GM23338 (cell line): ENCODE results near the gene ERAP2. TPM values are rescaled to one million over a fixed set of nuclear protein-coding genes. Genes with fewer than 3 reads are reported as not detected.

ENCODE experiments used
- ATAC-seq: fragments of 200-7000 bp; cut with Tn5 transposase; 3 replicates; pipeline ENCODE4 v1.9.1; 2020
- DNase-seq: peaks from one replicate; pipeline ENCODE4 v3.0.0-alpha.2; 2015; ENCODE audit warnings: low spot score
- H2AFZ ChIP-seq: fragments of 200-600 bp; sonication (generic); 2 replicates; pipeline ENCODE4 v1.8.0; 2016; ENCODE audit warnings: antibody characterized with exemption, mild to moderate bottlenecking, moderate library complexity
- H3F3A ChIP-seq: fragments of 200-600 bp; sonication (generic); replicated peaks from 2 replicates; pipeline ENCODE4 v1.8.0; 2017; ENCODE audit warnings: antibody characterized with exemption, mixed run types, low read depth
- H3K27ac ChIP-seq: fragments of 200-600 bp; sonication (generic); 2 replicates; pipeline ENCODE4 v1.6.1; 2016; ENCODE audit warnings: low read depth
- H3K27me3 ChIP-seq: fragments of 200-600 bp; sonication (generic); 2 replicates; pipeline ENCODE4 v1.8.0; 2016; ENCODE audit warnings: mild to moderate bottlenecking, mixed run types, moderate library complexity; ENCODE audit not compliant: insufficient read depth
- H3K36me3 ChIP-seq: fragments of 200-600 bp; sonication (generic); 2 replicates; pipeline ENCODE4 v1.8.0; 2016; ENCODE audit warnings: mild to moderate bottlenecking; ENCODE audit not compliant: insufficient read depth
- H3K4me1 ChIP-seq: fragments of 200-600 bp; sonication (generic); 2 replicates; pipeline ENCODE4 v1.8.0; 2016; ENCODE audit warnings: mild to moderate bottlenecking, moderate library complexity; ENCODE audit not compliant: insufficient read depth
- H3K4me2 ChIP-seq: fragments of 200-600 bp; sonication (generic); 2 replicates; pipeline ENCODE4 v1.7.1; 2017; ENCODE audit warnings: mixed run types
- H3K4me3 ChIP-seq: fragments of 200-600 bp; sonication (generic); 2 replicates; pipeline ENCODE4 v1.6.1; 2016; ENCODE audit warnings: mixed run types
- H3K79me2 ChIP-seq: fragments of 200-600 bp; sonication (generic); replicated peaks from 2 replicates; pipeline ENCODE4 v1.8.0; 2017; ENCODE audit warnings: mild to moderate bottlenecking; ENCODE audit not compliant: insufficient read depth
- H3K9me2 ChIP-seq: fragments of 200-600 bp; sonication (generic); 2 replicates; pipeline ENCODE4 v1.8.0; 2017; ENCODE audit not compliant: insufficient read depth
- H4K20me1 ChIP-seq: fragments of 200-600 bp; sonication (generic); replicated peaks from 2 replicates; pipeline ENCODE4 v1.8.0; 2017; ENCODE audit warnings: mild to moderate bottlenecking; ENCODE audit not compliant: insufficient read depth
- H3K27ac Mint-ChIP-seq: 2 replicates; pipeline ENCODE4 v1.8.0; 2020; ENCODE audit warnings: inconsistent platforms, mild to moderate bottlenecking, moderate library complexity, mixed read lengths
- H3K27me3 Mint-ChIP-seq: 3 replicates; pipeline ENCODE4 v1.8.0; 2022; ENCODE audit warnings: low read depth, mild to moderate bottlenecking, moderate library complexity, mixed read lengths, inconsistent platforms; ENCODE audit not compliant: insufficient read depth, poor library complexity
- H3K36me3 Mint-ChIP-seq: 3 replicates; pipeline ENCODE4 v1.8.0; 2021; ENCODE audit warnings: low read depth, mild to moderate bottlenecking, inconsistent platforms, moderate library complexity, mixed read lengths
- H3K4me1 Mint-ChIP-seq: 3 replicates; pipeline ENCODE4 v1.8.0; 2020; ENCODE audit warnings: mild to moderate bottlenecking, inconsistent platforms, mixed read lengths
- H3K4me3 Mint-ChIP-seq: 3 replicates; pipeline ENCODE4 v1.8.0; 2021; ENCODE audit warnings: moderate library complexity, mild to moderate bottlenecking, inconsistent platforms, mixed read lengths
- H3K9me3 Mint-ChIP-seq: 3 replicates; pipeline ENCODE4 v1.8.0; 2020; ENCODE audit warnings: moderate library complexity, mild to moderate bottlenecking, inconsistent platforms, mixed read lengths
- CREB1 ChIP-seq: fragments of 250-450 bp; sonication (Bioruptor Pico); IDR thresholded peaks from 2 replicates; pipeline ENCODE4 v1.5.0; 2020; ENCODE audit warnings: low read depth, mild to moderate bottlenecking, moderate library complexity
- EZH2 ChIP-seq: fragments of 200-600 bp; sonication (generic); IDR thresholded peaks from one replicate; pipeline ENCODE4 v1.8.0; 2017; ENCODE audit warnings: antibody characterized with exemption, mild to moderate bottlenecking, low read depth; ENCODE audit not compliant: unreplicated experiment
- EZH2phosphoT487 ChIP-seq: fragments of 200-600 bp; sonication (generic); IDR thresholded peaks from one replicate; pipeline ENCODE4 v1.8.1; 2018; ENCODE audit warnings: antibody characterized with exemption; ENCODE audit not compliant: unreplicated experiment
- JUNB ChIP-seq: IDR thresholded peaks from one replicate; pipeline ENCODE4 v1.6.1; 2016; ENCODE audit warnings: antibody characterized with exemption; ENCODE audit not compliant: unreplicated experiment
- NANOG ChIP-seq: IDR thresholded peaks from 2 replicates; pipeline ENCODE4 v1.6.1; 2016; ENCODE audit warnings: antibody characterized with exemption, borderline replicate concordance
- POLR2AphosphoS5 ChIP-seq: IDR thresholded peaks from 2 replicates; pipeline ENCODE4 v1.6.1; 2016; ENCODE audit warnings: antibody characterized with exemption, low read depth
- STAT1 ChIP-seq: IDR thresholded peaks from one replicate; pipeline ENCODE4 v1.6.1; 2016; ENCODE audit warnings: antibody characterized with exemption; ENCODE audit not compliant: unreplicated experiment
- ZNF114 ChIP-seq: fragments of 250-450 bp; sonication (Bioruptor Pico); IDR thresholded peaks from 2 replicates; pipeline ENCODE4 v1.5.0; 2020; ENCODE audit warnings: mild to moderate bottlenecking, moderate library complexity
- ZNF331 ChIP-seq: fragments of 250-450 bp; sonication (Bioruptor Pico); IDR thresholded peaks from 2 replicates; pipeline ENCODE4 v1.5.0; 2020; ENCODE audit warnings: low read depth, mild to moderate bottlenecking, moderate library complexity
- polyA plus RNA-seq: library from polyadenylated mRNA; unstranded; fragments of >200 nt; fragmentation: Nextera tagmentation; extraction: Ambion mirVana; gene quantifications from 2 replicates; pipeline ENCODE4 v1.2.1, GENCODE V29; 2016
- total RNA-seq: library from RNA; depleted of rRNA; stranded (reverse); fragments of >200 nt; shearing (Covaris generic); gene quantifications from 2 replicates; pipeline ENCODE4 v1.2.3, GENCODE V29; 2014
- TF ChIP-seq, protein P1 (sequence below): fragments of 250-450 bp; sonication (Bioruptor Pico); IDR thresholded peaks from 2 replicates; pipeline ENCODE4 v1.5.0; 2020; ENCODE audit warnings: mild to moderate bottlenecking, moderate library complexity
- TF ChIP-seq, protein P2 (sequence below): IDR thresholded peaks from one replicate; pipeline ENCODE4 v1.6.1; 2018; ENCODE audit warnings: antibody characterized with exemption; ENCODE audit not compliant: unreplicated experiment
- TF ChIP-seq, protein P3 (sequence below): IDR thresholded peaks from 2 replicates; pipeline ENCODE4 v1.6.1; 2016; ENCODE audit warnings: antibody characterized with exemption
- TF ChIP-seq, protein P4 (sequence below), 2 experiments: fragments of 200-600 bp in 1 of 2; sonication (generic) in 1 of 2; conservative IDR thresholded peaks; 2 replicates each; pipeline versions ENCODE4 v1.5.1 to v1.6.1; 2016 to 2017; ENCODE audit warnings: antibody characterized with exemption in 2 of 2, low read depth in 2 of 2, mild to moderate bottlenecking in 2 of 2, moderate library complexity in 1 of 2

The ERAP2 gene
- total and polyA plus RNA-seq, 2 experiments from 2014 or later, result 0.73 TPM; not detected in 1

DNA sequence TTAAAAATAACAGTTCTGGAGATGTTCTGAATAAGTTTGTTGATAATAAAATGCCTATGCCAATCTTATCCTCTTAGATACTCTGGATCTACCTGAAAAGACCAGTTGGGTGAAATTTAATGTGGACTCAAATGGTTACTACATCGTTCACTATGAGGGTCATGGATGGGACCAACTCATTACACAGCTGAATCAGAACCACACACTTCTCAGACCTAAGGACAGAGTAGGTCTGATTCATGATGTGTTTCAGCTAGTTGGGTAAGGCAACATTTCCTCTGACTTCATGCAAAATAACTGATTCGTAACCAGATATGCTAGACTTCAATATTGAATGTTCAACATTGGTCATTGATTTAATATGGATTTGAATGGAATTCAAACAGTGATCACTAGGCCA is 27.0 kb downstream of the ERAP2 start:
- Histone ChIP-seq H4K20me1 (no peaks in the 10 kb centered on the region), H3K4me1 (no peaks in the 10 kb centered on the region), H3K4me3 (no peak overlapping the region), H3K4me2 (no peak overlapping the region), H3F3A (no peaks in the 10 kb centered on the region), H2AFZ (no peak overlapping the region), H3K79me2 (no peaks in the 10 kb centered on the region), H3K27ac (no peak overlapping the region), H3K36me3 (no peaks in the 10 kb centered on the region), H3K27me3 (no peaks in the 10 kb centered on the region), H3K9me2 (no peaks in the 10 kb centered on the region)
- DNase-seq (no peak), ATAC-seq (no peak)
- Mint-ChIP-seq H3K4me3 (no peak overlapping the region), H3K9me3 (no peaks in the 10 kb centered on the region), H3K27ac (no peak overlapping the region), H3K27me3 (no peaks in the 10 kb centered on the region), H3K36me3 (no peaks in the 10 kb centered on the region), H3K4me1 (no peaks in the 10 kb centered on the region)
- TF ChIP-seq, protein P1, sequence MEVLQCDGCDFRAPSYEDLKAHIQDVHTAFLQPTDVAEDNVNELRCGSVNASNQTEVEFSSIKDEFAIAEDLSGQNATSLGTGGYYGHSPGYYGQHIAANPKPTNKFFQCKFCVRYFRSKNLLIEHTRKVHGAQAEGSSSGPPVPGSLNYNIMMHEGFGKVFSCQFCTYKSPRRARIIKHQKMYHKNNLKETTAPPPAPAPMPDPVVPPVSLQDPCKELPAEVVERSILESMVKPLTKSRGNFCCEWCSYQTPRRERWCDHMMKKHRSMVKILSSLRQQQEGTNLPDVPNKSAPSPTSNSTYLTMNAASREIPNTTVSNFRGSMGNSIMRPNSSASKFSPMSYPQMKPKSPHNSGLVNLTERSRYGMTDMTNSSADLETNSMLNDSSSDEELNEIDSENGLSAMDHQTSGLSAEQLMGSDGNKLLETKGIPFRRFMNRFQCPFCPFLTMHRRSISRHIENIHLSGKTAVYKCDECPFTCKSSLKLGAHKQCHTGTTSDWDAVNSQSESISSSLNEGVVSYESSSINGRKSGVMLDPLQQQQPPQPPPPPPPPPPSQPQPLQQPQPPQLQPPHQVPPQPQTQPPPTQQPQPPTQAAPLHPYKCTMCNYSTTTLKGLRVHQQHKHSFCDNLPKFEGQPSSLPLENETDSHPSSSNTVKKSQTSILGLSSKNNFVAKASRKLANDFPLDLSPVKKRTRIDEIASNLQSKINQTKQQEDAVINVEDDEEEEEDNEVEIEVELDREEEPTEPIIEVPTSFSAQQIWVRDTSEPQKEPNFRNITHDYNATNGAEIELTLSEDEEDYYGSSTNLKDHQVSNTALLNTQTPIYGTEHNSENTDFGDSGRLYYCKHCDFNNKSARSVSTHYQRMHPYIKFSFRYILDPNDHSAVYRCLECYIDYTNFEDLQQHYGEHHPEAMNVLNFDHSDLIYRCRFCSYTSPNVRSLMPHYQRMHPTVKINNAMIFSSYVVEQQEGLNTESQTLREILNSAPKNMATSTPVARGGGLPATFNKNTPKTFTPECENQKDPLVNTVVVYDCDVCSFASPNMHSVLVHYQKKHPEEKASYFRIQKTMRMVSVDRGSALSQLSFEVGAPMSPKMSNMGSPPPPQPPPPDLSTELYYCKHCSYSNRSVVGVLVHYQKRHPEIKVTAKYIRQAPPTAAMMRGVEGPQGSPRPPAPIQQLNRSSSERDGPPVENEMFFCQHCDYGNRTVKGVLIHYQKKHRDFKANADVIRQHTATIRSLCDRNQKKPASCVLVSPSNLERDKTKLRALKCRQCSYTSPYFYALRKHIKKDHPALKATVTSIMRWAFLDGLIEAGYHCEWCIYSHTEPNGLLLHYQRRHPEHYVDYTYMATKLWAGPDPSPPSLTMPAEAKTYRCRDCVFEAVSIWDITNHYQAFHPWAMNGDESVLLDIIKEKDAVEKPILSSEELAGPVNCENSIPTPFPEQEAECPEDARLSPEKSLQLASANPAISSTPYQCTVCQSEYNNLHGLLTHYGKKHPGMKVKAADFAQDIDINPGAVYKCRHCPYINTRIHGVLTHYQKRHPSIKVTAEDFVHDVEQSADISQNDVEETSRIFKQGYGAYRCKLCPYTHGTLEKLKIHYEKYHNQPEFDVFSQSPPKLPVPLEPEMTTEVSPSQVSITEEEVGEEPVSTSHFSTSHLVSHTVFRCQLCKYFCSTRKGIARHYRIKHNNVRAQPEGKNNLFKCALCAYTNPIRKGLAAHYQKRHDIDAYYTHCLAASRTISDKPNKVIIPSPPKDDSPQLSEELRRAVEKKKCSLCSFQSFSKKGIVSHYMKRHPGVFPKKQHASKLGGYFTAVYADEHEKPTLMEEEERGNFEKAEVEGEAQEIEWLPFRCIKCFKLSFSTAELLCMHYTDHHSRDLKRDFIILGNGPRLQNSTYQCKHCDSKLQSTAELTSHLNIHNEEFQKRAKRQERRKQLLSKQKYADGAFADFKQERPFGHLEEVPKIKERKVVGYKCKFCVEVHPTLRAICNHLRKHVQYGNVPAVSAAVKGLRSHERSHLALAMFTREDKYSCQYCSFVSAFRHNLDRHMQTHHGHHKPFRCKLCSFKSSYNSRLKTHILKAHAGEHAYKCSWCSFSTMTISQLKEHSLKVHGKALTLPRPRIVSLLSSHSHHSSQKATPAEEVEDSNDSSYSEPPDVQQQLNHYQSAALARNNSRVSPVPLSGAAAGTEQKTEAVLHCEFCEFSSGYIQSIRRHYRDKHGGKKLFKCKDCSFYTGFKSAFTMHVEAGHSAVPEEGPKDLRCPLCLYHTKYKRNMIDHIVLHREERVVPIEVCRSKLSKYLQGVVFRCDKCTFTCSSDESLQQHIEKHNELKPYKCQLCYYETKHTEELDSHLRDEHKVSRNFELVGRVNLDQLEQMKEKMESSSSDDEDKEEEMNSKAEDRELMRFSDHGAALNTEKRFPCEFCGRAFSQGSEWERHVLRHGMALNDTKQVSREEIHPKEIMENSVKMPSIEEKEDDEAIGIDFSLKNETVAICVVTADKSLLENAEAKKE (CRISPR knock-in tag), result no peak
- TF ChIP-seq ZNF331 (CRISPR knock-in tag) (no peak), EZH2 (no peak), ZNF114 (CRISPR knock-in tag) (no peak), NANOG (no peak), STAT1 (no peak), POLR2AphosphoS5 (no peak), JUNB (no peak), CREB1 (no peak), EZH2phosphoT487 (no peak)
- TF ChIP-seq, protein P2, sequence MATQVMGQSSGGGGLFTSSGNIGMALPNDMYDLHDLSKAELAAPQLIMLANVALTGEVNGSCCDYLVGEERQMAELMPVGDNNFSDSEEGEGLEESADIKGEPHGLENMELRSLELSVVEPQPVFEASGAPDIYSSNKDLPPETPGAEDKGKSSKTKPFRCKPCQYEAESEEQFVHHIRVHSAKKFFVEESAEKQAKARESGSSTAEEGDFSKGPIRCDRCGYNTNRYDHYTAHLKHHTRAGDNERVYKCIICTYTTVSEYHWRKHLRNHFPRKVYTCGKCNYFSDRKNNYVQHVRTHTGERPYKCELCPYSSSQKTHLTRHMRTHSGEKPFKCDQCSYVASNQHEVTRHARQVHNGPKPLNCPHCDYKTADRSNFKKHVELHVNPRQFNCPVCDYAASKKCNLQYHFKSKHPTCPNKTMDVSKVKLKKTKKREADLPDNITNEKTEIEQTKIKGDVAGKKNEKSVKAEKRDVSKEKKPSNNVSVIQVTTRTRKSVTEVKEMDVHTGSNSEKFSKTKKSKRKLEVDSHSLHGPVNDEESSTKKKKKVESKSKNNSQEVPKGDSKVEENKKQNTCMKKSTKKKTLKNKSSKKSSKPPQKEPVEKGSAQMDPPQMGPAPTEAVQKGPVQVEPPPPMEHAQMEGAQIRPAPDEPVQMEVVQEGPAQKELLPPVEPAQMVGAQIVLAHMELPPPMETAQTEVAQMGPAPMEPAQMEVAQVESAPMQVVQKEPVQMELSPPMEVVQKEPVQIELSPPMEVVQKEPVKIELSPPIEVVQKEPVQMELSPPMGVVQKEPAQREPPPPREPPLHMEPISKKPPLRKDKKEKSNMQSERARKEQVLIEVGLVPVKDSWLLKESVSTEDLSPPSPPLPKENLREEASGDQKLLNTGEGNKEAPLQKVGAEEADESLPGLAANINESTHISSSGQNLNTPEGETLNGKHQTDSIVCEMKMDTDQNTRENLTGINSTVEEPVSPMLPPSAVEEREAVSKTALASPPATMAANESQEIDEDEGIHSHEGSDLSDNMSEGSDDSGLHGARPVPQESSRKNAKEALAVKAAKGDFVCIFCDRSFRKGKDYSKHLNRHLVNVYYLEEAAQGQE, result no peak
- TF ChIP-seq, protein P3, sequence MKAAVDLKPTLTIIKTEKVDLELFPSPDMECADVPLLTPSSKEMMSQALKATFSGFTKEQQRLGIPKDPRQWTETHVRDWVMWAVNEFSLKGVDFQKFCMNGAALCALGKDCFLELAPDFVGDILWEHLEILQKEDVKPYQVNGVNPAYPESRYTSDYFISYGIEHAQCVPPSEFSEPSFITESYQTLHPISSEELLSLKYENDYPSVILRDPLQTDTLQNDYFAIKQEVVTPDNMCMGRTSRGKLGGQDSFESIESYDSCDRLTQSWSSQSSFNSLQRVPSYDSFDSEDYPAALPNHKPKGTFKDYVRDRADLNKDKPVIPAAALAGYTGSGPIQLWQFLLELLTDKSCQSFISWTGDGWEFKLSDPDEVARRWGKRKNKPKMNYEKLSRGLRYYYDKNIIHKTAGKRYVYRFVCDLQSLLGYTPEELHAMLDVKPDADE, result no peak
- TF ChIP-seq, protein P4, sequence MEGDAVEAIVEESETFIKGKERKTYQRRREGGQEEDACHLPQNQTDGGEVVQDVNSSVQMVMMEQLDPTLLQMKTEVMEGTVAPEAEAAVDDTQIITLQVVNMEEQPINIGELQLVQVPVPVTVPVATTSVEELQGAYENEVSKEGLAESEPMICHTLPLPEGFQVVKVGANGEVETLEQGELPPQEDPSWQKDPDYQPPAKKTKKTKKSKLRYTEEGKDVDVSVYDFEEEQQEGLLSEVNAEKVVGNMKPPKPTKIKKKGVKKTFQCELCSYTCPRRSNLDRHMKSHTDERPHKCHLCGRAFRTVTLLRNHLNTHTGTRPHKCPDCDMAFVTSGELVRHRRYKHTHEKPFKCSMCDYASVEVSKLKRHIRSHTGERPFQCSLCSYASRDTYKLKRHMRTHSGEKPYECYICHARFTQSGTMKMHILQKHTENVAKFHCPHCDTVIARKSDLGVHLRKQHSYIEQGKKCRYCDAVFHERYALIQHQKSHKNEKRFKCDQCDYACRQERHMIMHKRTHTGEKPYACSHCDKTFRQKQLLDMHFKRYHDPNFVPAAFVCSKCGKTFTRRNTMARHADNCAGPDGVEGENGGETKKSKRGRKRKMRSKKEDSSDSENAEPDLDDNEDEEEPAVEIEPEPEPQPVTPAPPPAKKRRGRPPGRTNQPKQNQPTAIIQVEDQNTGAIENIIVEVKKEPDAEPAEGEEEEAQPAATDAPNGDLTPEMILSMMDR (conservative IDR thresholded peaks at IDR 0.05; ENCODE audit: low read depth in 2 of 2), result no peak
